Measurements from ENCODE around the gene SBNO1.

SBNO1 gene

DNA sequence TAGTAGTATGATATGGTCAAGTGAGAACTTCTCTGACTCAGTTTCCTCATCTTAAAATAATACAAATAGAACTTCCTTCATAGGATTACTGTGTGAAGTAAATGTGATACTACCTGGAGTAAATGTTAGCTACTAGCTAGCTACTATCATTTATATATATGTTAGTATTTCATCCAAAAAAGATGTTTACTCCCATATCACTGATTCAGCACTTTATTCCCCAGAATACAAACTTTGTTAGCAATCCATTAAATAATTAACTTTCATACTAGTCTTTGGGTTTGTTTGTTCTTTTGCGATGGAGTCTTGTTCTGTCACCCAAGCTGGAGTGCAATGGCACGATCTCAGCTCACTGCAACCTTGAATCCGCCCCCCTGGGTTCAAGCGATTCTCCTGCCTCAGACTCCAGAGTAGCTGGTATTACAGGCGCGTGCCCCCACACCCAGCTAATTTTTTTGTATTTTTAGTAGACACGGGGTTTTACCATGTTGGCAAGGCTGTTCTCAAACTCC lies 8.4 kb downstream of the SBNO1 start:
- no peaks in the 10 kb centered on the region for H3K27me3 ChIP-seq (ENCODE audit: control insufficient read depth in 2 of 2, insufficient read depth in 2 of 2, low read length in 2 of 2)
- H3K4me1 ChIP-seq (ENCODE audit: control insufficient read depth in 2 of 2, insufficient read depth in 2 of 2, low read length in 2 of 2), result no peaks in the 10 kb centered on the region
- H3K27ac ChIP-seq (ENCODE audit: low read depth in 2 of 2, low read length in 2 of 2), result no peak overlapping the region
- no peak overlapping the region for H3K4me3 ChIP-seq (ENCODE audit: low read length in 2 of 2)
- no peak overlapping the region for H3K9ac ChIP-seq (ENCODE audit: low read depth in 1 of 2, low read length in 2 of 2)
- peaks cover 0 to 6% of the 10 kb centered on the region in 2 donors for H3K36me3 ChIP-seq (ENCODE audit: control insufficient read depth in 2 of 2, insufficient read depth in 2 of 2, low read length in 2 of 2)
- H3K9me3 ChIP-seq (ENCODE audit: control insufficient read depth in 2 of 2, low read length in 2 of 2), result no peaks in the 10 kb centered on the region

GRCh38 chr12:123354600-123354999 lies 10.0 kb downstream of the SBNO1 start:
- Histone ChIP-seq H3K4me1 (ENCODE audit: control insufficient read depth in 2 of 2, insufficient read depth in 2 of 2, low read length in 2 of 2) (no peaks in the 10 kb centered on the region), H3K27ac (ENCODE audit: low read depth in 2 of 2, low read length in 2 of 2) (no peak overlapping the region), H3K27me3 (ENCODE audit: control insufficient read depth in 2 of 2, insufficient read depth in 2 of 2, low read length in 2 of 2) (no peaks in the 10 kb centered on the region)

GRCh38 chr12:123351349-123351748 lies 13.3 kb downstream of the SBNO1 start:
- H3K4me1 ChIP-seq (ENCODE audit: control insufficient read depth in 2 of 2, insufficient read depth in 2 of 2, low read length in 2 of 2), result no peaks in the 10 kb centered on the region
- no peak overlapping the region for H3K27ac ChIP-seq (ENCODE audit: low read depth in 2 of 2, low read length in 2 of 2)
- H3K36me3 ChIP-seq (ENCODE audit: control insufficient read depth in 2 of 2, insufficient read depth in 2 of 2, low read length in 2 of 2), result peaks cover 0 to 15% of the 10 kb centered on the region in 2 donors

More at GRCh38 chr12:123354600-123354999, 10.0 kb downstream of the SBNO1 start:
- Histone ChIP-seq H3K4me3 (ENCODE audit: low read length in 2 of 2) (no peak overlapping the region), H3K9me3 (ENCODE audit: control insufficient read depth in 2 of 2, low read length in 2 of 2) (no peaks in the 10 kb centered on the region), H3K9ac (ENCODE audit: low read depth in 1 of 2, low read length in 2 of 2) (no peak overlapping the region), H3K36me3 (ENCODE audit: control insufficient read depth in 2 of 2, insufficient read depth in 2 of 2, low read length in 2 of 2) (peaks cover 0 to 6% of the 10 kb centered on the region in 2 donors)

GRCh38 chr12:123346946-123347345 lies 17.7 kb downstream of the SBNO1 start:
- Histone ChIP-seq H3K27me3 (ENCODE audit: control insufficient read depth in 2 of 2, insufficient read depth in 2 of 2, low read length in 2 of 2) (no peaks in the 10 kb centered on the region), H3K9ac (ENCODE audit: low read depth in 1 of 2, low read length in 2 of 2) (no peak overlapping the region), H3K4me1 (ENCODE audit: control insufficient read depth in 2 of 2, insufficient read depth in 2 of 2, low read length in 2 of 2) (no peaks in the 10 kb centered on the region), H3K4me3 (ENCODE audit: low read length in 2 of 2) (no peak overlapping the region), H3K36me3 (ENCODE audit: control insufficient read depth in 2 of 2, insufficient read depth in 2 of 2, low read length in 2 of 2) (peaks cover 27 to 45% of the 10 kb centered on the region in 2 donors), H3K27ac (ENCODE audit: low read depth in 2 of 2, low read length in 2 of 2) (no peak overlapping the region), H3K9me3 (ENCODE audit: control insufficient read depth in 2 of 2, low read length in 2 of 2) (no peaks in the 10 kb centered on the region)

More at GRCh38 chr12:123351349-123351748, 13.3 kb downstream of the SBNO1 start:
- Histone ChIP-seq H3K9ac (ENCODE audit: low read depth in 1 of 2, low read length in 2 of 2) (no peak overlapping the region), H3K9me3 (ENCODE audit: control insufficient read depth in 2 of 2, low read length in 2 of 2) (no peaks in the 10 kb centered on the region), H3K4me3 (ENCODE audit: low read length in 2 of 2) (no peak overlapping the region), H3K27me3 (ENCODE audit: control insufficient read depth in 2 of 2, insufficient read depth in 2 of 2, low read length in 2 of 2) (no peaks in the 10 kb centered on the region)

GRCh38 chr12:123344086-123344485 lies 20.6 kb downstream of the SBNO1 start:
- Histone ChIP-seq H3K4me1 (ENCODE audit: control insufficient read depth in 2 of 2, insufficient read depth in 2 of 2, low read length in 2 of 2) (no peaks in the 10 kb centered on the region), H3K27ac (ENCODE audit: low read depth in 2 of 2, low read length in 2 of 2) (no peak overlapping the region), H3K36me3 (ENCODE audit: control insufficient read depth in 2 of 2, insufficient read depth in 2 of 2, low read length in 2 of 2) (peaks cover 31 to 52% of the 10 kb centered on the region in 2 donors)

GRCh38 chr12:123337070-123337469 lies 27.6 kb downstream of the SBNO1 start:
- no peak overlapping the region for H3K4me3 ChIP-seq (ENCODE audit: low read length in 2 of 2)
- no peaks in the 10 kb centered on the region for H3K27me3 ChIP-seq (ENCODE audit: control insufficient read depth in 2 of 2, insufficient read depth in 2 of 2, low read length in 2 of 2)
- H3K9ac ChIP-seq (ENCODE audit: low read depth in 1 of 2, low read length in 2 of 2), result no peak overlapping the region
- no peaks in the 10 kb centered on the region for H3K4me1 ChIP-seq (ENCODE audit: control insufficient read depth in 2 of 2, insufficient read depth in 2 of 2, low read length in 2 of 2)
- no peaks in the 10 kb centered on the region for H3K9me3 ChIP-seq (ENCODE audit: control insufficient read depth in 2 of 2, low read length in 2 of 2)
- no peak overlapping the region for H3K27ac ChIP-seq (ENCODE audit: low read depth in 2 of 2, low read length in 2 of 2)
- H3K36me3 ChIP-seq (ENCODE audit: control insufficient read depth in 2 of 2, insufficient read depth in 2 of 2, low read length in 2 of 2), result peaks cover 24 to 42% of the 10 kb centered on the region in 2 donors

More at GRCh38 chr12:123344086-123344485, 20.6 kb downstream of the SBNO1 start:
- H3K9ac ChIP-seq (ENCODE audit: low read depth in 1 of 2, low read length in 2 of 2), result no peak overlapping the region
- no peak overlapping the region for H3K4me3 ChIP-seq (ENCODE audit: low read length in 2 of 2)
- no peaks in the 10 kb centered on the region for H3K9me3 ChIP-seq (ENCODE audit: control insufficient read depth in 2 of 2, low read length in 2 of 2)
- H3K27me3 ChIP-seq (ENCODE audit: control insufficient read depth in 2 of 2, insufficient read depth in 2 of 2, low read length in 2 of 2), result no peaks in the 10 kb centered on the region

DNA sequence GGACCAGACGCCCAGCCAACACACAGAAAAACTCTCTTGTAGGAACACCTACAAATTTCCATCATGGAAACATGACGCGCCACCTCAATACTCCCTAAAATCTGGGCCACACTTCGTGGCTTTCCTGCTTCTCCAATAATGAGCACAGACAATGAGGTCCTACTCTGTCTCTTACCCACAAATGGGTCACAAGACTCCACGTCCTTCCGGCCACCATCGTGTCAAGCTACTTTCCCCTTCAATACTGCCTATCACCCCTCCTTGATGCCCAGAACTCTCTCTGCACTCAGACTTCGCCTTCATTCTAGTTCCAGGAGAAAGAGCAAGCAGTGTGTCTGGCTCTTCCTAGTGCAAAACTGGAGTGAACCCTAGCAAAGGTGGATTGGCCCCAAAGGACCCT lies 28.1 kb downstream of the SBNO1 start:
- no peaks in the 10 kb centered on the region for H3K27me3 ChIP-seq (ENCODE audit: control insufficient read depth in 2 of 2, insufficient read depth in 2 of 2, low read length in 2 of 2)
- H3K36me3 ChIP-seq (ENCODE audit: control insufficient read depth in 2 of 2, insufficient read depth in 2 of 2, low read length in 2 of 2), result peaks cover 28 to 42% of the 10 kb centered on the region in 2 donors
- no peak overlapping the region for H3K27ac ChIP-seq (ENCODE audit: low read depth in 2 of 2, low read length in 2 of 2)
- no peak overlapping the region for H3K9ac ChIP-seq (ENCODE audit: low read depth in 1 of 2, low read length in 2 of 2)
- no peaks in the 10 kb centered on the region for H3K4me1 ChIP-seq (ENCODE audit: control insufficient read depth in 2 of 2, insufficient read depth in 2 of 2, low read length in 2 of 2)
- no peak overlapping the region for H3K4me3 ChIP-seq (ENCODE audit: low read length in 2 of 2)
- no peaks in the 10 kb centered on the region for H3K9me3 ChIP-seq (ENCODE audit: control insufficient read depth in 2 of 2, low read length in 2 of 2)

DNA sequence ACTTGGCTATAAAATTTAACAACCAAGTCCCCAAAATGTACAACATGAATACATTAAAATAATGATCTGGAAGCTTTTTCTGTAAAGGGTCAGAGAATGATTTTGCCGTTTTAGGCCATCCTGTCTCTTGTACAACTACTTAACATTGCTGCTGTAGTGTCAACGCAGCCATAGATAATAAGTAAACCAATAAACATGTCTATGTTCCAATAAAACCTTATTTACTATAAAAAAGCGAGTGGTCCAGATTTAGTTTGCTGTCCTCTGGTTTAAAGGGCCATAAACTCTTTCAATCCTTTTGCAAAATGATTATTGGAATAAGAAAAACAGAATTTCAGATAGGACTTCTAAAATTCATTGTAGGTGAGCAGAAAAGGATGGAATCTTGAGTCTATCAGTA lies 29.2 kb downstream of the SBNO1 start:
- no peak overlapping the region for H3K27ac ChIP-seq (ENCODE audit: low read depth in 2 of 2, low read length in 2 of 2)
- no peaks in the 10 kb centered on the region for H3K27me3 ChIP-seq (ENCODE audit: control insufficient read depth in 2 of 2, insufficient read depth in 2 of 2, low read length in 2 of 2)
- no peak overlapping the region for H3K4me3 ChIP-seq (ENCODE audit: low read length in 2 of 2)
- no peak overlapping the region for H3K9ac ChIP-seq (ENCODE audit: low read depth in 1 of 2, low read length in 2 of 2)
- H3K36me3 ChIP-seq (ENCODE audit: control insufficient read depth in 2 of 2, insufficient read depth in 2 of 2, low read length in 2 of 2), result peaks cover 35 to 44% of the 10 kb centered on the region in 2 donors
- H3K9me3 ChIP-seq (ENCODE audit: control insufficient read depth in 2 of 2, low read length in 2 of 2), result no peaks in the 10 kb centered on the region
- no peaks in the 10 kb centered on the region for H3K4me1 ChIP-seq (ENCODE audit: control insufficient read depth in 2 of 2, insufficient read depth in 2 of 2, low read length in 2 of 2)

DNA sequence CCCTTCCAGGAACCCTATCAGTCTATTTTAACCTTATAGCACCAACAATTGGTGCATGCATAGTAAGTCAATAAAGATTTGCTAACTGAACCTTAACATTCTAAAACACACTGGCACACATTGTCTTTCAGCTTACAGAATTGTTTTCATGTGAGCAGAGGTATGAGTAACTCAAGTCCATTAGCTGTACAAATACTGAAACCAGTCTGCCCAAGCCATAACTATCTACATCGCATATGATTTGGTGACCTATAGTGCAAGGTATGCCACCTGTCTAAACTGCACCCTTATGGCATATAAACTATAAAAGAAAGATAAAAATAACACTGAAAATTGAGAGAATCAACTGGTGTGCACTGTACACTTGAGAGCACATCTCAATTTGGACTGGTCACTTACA lies 34.8 kb downstream of the SBNO1 start:
- peaks cover 66 to 70% of the 10 kb centered on the region in 2 donors for H3K36me3 ChIP-seq (ENCODE audit: control insufficient read depth in 2 of 2, insufficient read depth in 2 of 2, low read length in 2 of 2)
- no peak overlapping the region for H3K4me3 ChIP-seq (ENCODE audit: low read length in 2 of 2)
- no peaks in the 10 kb centered on the region for H3K4me1 ChIP-seq (ENCODE audit: control insufficient read depth in 2 of 2, insufficient read depth in 2 of 2, low read length in 2 of 2)
- H3K27ac ChIP-seq (ENCODE audit: low read depth in 2 of 2, low read length in 2 of 2), result no peak overlapping the region
- H3K9me3 ChIP-seq (ENCODE audit: control insufficient read depth in 2 of 2, low read length in 2 of 2), result no peaks in the 10 kb centered on the region
- no peak overlapping the region for H3K9ac ChIP-seq (ENCODE audit: low read depth in 1 of 2, low read length in 2 of 2)
- H3K27me3 ChIP-seq (ENCODE audit: control insufficient read depth in 2 of 2, insufficient read depth in 2 of 2, low read length in 2 of 2), result no peaks in the 10 kb centered on the region

GRCh38 chr12:123319826-123320225 lies 44.8 kb downstream of the SBNO1 start:
- Histone ChIP-seq H3K4me1 (ENCODE audit: control insufficient read depth in 2 of 2, insufficient read depth in 2 of 2, low read length in 2 of 2) (no peaks in the 10 kb centered on the region), H3K9ac (ENCODE audit: low read depth in 1 of 2, low read length in 2 of 2) (no peak overlapping the region), H3K27ac (ENCODE audit: low read depth in 2 of 2, low read length in 2 of 2) (no peak overlapping the region), H3K27me3 (ENCODE audit: control insufficient read depth in 2 of 2, insufficient read depth in 2 of 2, low read length in 2 of 2) (no peaks in the 10 kb centered on the region), H3K36me3 (ENCODE audit: control insufficient read depth in 2 of 2, insufficient read depth in 2 of 2, low read length in 2 of 2) (peaks cover 70 to 81% of the 10 kb centered on the region in 2 donors), H3K4me3 (ENCODE audit: low read length in 2 of 2) (no peak overlapping the region), H3K9me3 (ENCODE audit: control insufficient read depth in 2 of 2, low read length in 2 of 2) (no peaks in the 10 kb centered on the region)

All from mucosa of rectum (tissue), 2 donors.